H1 (cell line): ENCODE data around the gene ASRGL1. TPM values are rescaled to one million over a fixed set of nuclear protein-coding genes. Genes with fewer than 3 reads are reported as not detected.

ENCODE experiments used
- CHD1 ChIP-seq: IDR thresholded peaks from 2 replicates; pipeline ENCODE4 v1.6.1; 2012; ENCODE audit warnings: low read depth, low read length, improper control_type of control experiment
- KDM4A ChIP-seq: IDR thresholded peaks from one replicate; pipeline ENCODE4 v1.7.1; 2012; ENCODE audit warnings: low read depth, mild to moderate bottlenecking, moderate library complexity, low read length, inconsistent platforms; ENCODE audit not compliant: severe bottlenecking
- KDM5A ChIP-seq: fragments of 200-600 bp; IDR thresholded peaks from 2 replicates; pipeline ENCODE4 v1.7.1; 2012; ENCODE audit warnings: mild to moderate bottlenecking, low read length, inconsistent platforms, mixed read lengths
- NRF1 ChIP-seq: IDR thresholded peaks from 2 replicates; pipeline ENCODE4 v1.6.1; 2011; ENCODE audit warnings: mild to moderate bottlenecking, low read depth, low read length, improper control_type of control experiment
- RNF2 ChIP-seq: fragments of 200-900, 300-1000 bp; sonication (generic); IDR thresholded peaks from 2 replicates; pipeline ENCODE4 v1.7.1; 2016; ENCODE audit warnings: borderline replicate concordance, low read depth, mild to moderate bottlenecking, antibody characterized with exemption, low read length; ENCODE audit not compliant: poor library complexity, severe bottlenecking; ENCODE audit errors: missing control alignments
- SAP30 ChIP-seq: fragments of 300-600 bp; sonication (generic); IDR thresholded peaks from 2 replicates; pipeline ENCODE4 v1.7.1; 2012; ENCODE audit warnings: low read length, moderate library complexity, mild to moderate bottlenecking, inconsistent platforms; ENCODE audit not compliant: insufficient read depth, insufficient replicate concordance
- polyA plus RNA-seq, 7 experiments: library from polyadenylated mRNA; depleted of rRNA in 3 of 7; stranded (reverse) in 5 of 7; unstranded in 2 of 7; fragments of >200 nt in 5 of 7; fragments of 200-250 nt in 2 of 7; gene quantifications; 1 replicate in 5 of 7; 2 replicates in 1 of 7; 4 replicates in 1 of 7; pipeline versions ENCODE4 v1.2.1 to v1.2.3, GENCODE V29; 2011 to 2013; ENCODE audit warnings: missing spikeins in 2 of 7, mixed read lengths in 2 of 7
- total RNA-seq: library from RNA; stranded (reverse); fragmentation: NEBNext Ultra II Directional; extraction: Animal tissue kit (Norgen Biotek cat#: 25700); gene quantifications from 2 replicates; pipeline ENCODE4 v1.2.1, GENCODE V29; 2021

The ASRGL1 gene
- total and polyA plus RNA-seq, 2 of the 8 experiments (the other 6 are each of a cell fraction or from before 2014, with no cell fraction given) = 19.9 to 23.5 TPM

DNA sequence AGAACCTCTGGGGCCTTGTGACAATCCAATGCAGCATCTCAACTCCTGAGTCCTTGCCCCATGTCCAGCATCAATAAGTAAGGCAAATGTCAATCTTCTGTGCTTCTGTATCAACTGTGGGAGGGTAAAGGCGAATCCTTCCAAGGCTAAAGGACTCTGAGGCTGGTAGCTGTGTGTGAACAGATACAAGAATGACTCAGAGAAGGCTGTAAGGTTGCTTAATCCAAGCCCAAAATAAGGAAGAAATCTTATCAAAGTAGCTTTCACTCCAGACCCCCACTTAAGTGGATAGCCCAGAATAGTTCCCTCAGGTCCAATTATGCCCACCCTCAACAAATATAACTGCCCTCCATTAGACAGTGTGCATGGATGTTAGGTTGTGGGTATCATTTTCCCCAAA lies 53.5 kb downstream of the ASRGL1 start (continued):
- TF ChIP-seq KDM4A (no peak), NRF1 (no peak), KDM5A (no peak), RNF2 (no peak), SAP30 (no peak), CHD1 (no peak)
